ENCODE results near the gene EXOC4.

GRCh38 chr7:133274265-133274664 lies 21.4 kb downstream of the EXOC4 start:
- TF ChIP-seq EZH2 (IDR thresholded peaks at IDR 0.05; ENCODE audit: borderline replicate concordance, low read length) (no peak), CTCF (IDR thresholded peaks at IDR 0.05; ENCODE audit: low read length) (no peak)

Data from OCI-LY1 (cell line).